ENCODE measurements around the gene TMUB2. TPM values are rescaled to one million over a fixed set of nuclear protein-coding genes. Genes with fewer than 3 reads are reported as not detected.

The TMUB2 gene
- total and polyA plus RNA-seq, 2 of the 13 experiments (the other 11 are each of a cell fraction or from before 2014, with no cell fraction given) = 26.9 to 50.8 TPM

DNA sequence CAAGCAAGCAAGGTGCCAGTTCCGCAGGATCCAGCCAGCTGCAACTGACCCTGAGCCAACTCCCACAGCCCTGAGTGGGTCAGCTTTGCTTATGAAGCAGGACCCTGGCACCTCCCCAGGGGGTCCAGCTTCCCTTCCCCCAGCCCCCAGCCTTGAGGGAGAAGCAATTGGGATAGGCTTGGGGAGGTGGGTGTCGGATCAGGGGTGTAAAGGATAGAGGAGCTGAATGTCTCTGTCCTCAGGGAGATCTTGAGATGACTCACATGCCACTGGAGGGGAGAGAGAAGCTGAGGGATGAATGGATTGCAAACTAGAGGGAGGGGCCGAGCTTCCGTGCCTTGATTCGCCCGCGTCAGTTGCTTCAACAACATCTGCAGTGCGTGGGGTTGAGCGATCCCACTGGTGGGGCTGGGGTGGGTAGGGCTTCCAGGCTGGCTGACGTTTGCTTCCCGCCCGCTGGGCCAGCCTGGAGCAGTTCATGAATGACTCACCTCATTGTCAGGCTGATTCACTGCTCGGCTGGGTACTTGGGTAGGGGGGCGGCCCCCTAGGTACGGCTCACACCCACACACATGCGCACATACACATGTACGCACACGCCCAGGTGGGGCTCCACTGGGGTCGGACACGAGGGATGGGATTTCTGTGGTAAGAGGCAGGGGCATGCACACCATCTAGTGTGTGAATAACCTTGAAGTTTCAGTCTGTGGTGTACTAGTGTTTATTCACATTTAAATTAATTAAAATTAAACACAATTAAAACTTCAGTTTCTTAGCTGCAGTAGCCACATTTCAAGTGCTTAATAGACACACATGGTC is 48.7 kb upstream of the TMUB2 start (continued):
- no peak for TF ChIP-seq DZIP1 (CRISPR knock-in tag; IDR thresholded peaks at IDR 0.05)
- no peak for TF ChIP-seq ZNF431 (CRISPR knock-in tag; IDR thresholded peaks at IDR 0.05; ENCODE audit: borderline replicate concordance, low read depth)
- TF ChIP-seq MEIS1 (CRISPR knock-in tag; IDR thresholded peaks at IDR 0.05; ENCODE audit: borderline replicate concordance) = peak; percentile 61
- peak; percentile 99 for TF ChIP-seq FOSL2 (CRISPR knock-in tag; IDR thresholded peaks at IDR 0.05)
- no peak for TF ChIP-seq ZNF205 (CRISPR knock-in tag; IDR thresholded peaks at IDR 0.05)
- no peak for TF ChIP-seq ZNF20 (CRISPR knock-in tag; IDR thresholded peaks at IDR 0.05)
- TF ChIP-seq SNAPC2 (CRISPR knock-in tag; IDR thresholded peaks at IDR 0.05) = no peak
- TF ChIP-seq, protein P1, sequence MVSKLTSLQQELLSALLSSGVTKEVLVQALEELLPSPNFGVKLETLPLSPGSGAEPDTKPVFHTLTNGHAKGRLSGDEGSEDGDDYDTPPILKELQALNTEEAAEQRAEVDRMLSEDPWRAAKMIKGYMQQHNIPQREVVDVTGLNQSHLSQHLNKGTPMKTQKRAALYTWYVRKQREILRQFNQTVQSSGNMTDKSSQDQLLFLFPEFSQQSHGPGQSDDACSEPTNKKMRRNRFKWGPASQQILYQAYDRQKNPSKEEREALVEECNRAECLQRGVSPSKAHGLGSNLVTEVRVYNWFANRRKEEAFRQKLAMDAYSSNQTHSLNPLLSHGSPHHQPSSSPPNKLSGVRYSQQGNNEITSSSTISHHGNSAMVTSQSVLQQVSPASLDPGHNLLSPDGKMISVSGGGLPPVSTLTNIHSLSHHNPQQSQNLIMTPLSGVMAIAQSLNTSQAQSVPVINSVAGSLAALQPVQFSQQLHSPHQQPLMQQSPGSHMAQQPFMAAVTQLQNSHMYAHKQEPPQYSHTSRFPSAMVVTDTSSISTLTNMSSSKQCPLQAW (CRISPR knock-in tag; IDR thresholded peaks at IDR 0.05) = no peak
- TF ChIP-seq POLR2AphosphoS5 (IDR thresholded peaks at IDR 0.05; ENCODE audit: low read depth, low read length) = 0 out of 2 replicates have a peak, but pooled peaks have one; percentile 31
- no peak for TF ChIP-seq CHCHD3 (CRISPR knock-in tag; IDR thresholded peaks at IDR 0.05)
- peak; percentile 82; the same call in 1 of the 2 replicates for TF ChIP-seq KDM5B (CRISPR knock-in tag; IDR thresholded peaks at IDR 0.05; ENCODE audit: borderline replicate concordance)
- no peak; the same call in 1 of the 2 replicates for TF ChIP-seq MIER3 (CRISPR knock-in tag; IDR thresholded peaks at IDR 0.05; ENCODE audit: borderline replicate concordance)
- no peak for TF ChIP-seq ZSCAN20 (CRISPR knock-in tag; IDR thresholded peaks at IDR 0.05; ENCODE audit: borderline replicate concordance)
- TF ChIP-seq KLF13 (CRISPR knock-in tag; IDR thresholded peaks at IDR 0.05) = no peak
- no peak; the same call in 1 of the 2 replicates for TF ChIP-seq ZNF331 (CRISPR knock-in tag; IDR thresholded peaks at IDR 0.05)
- no peak for TF ChIP-seq SIN3B (IDR thresholded peaks at IDR 0.05; ENCODE audit: low read length)
- no peak; the same call in none of the 2 replicates for TF ChIP-seq KLF9 (CRISPR knock-in tag; IDR thresholded peaks at IDR 0.05; ENCODE audit: low read depth)
- TF ChIP-seq ZNF501 (CRISPR knock-in tag; IDR thresholded peaks at IDR 0.05) = peak; percentile 67; the same call in 1 of the 2 replicates
- TF ChIP-seq PITX1 (CRISPR knock-in tag; IDR thresholded peaks at IDR 0.05) = peak; percentile 39; the same call in 1 of the 2 replicates
- no peak for TF ChIP-seq FOXC1 (CRISPR knock-in tag; IDR thresholded peaks at IDR 0.05; ENCODE audit: borderline replicate concordance)
- no peak for TF ChIP-seq TCF7L2 (IDR thresholded peaks at IDR 0.05; ENCODE audit: low read depth, low read length)
- no peak for TF ChIP-seq ZNF629 (CRISPR knock-in tag; conservative IDR thresholded peaks at IDR 0.05)
- TF ChIP-seq, protein P2, sequence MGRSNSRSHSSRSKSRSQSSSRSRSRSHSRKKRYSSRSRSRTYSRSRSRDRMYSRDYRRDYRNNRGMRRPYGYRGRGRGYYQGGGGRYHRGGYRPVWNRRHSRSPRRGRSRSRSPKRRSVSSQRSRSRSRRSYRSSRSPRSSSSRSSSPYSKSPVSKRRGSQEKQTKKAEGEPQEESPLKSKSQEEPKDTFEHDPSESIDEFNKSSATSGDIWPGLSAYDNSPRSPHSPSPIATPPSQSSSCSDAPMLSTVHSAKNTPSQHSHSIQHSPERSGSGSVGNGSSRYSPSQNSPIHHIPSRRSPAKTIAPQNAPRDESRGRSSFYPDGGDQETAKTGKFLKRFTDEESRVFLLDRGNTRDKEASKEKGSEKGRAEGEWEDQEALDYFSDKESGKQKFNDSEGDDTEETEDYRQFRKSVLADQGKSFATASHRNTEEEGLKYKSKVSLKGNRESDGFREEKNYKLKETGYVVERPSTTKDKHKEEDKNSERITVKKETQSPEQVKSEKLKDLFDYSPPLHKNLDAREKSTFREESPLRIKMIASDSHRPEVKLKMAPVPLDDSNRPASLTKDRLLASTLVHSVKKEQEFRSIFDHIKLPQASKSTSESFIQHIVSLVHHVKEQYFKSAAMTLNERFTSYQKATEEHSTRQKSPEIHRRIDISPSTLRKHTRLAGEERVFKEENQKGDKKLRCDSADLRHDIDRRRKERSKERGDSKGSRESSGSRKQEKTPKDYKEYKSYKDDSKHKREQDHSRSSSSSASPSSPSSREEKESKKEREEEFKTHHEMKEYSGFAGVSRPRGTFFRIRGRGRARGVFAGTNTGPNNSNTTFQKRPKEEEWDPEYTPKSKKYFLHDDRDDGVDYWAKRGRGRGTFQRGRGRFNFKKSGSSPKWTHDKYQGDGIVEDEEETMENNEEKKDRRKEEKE (IDR thresholded peaks at IDR 0.05) = no peak
- TF ChIP-seq ZNF44 (CRISPR knock-in tag; IDR thresholded peaks at IDR 0.05) = no peak

Measured in HepG2 (cell line).